Stimulated activated CD4-positive, alpha-beta T cell treated with anti-CD3 and anti-CD28 coated beads, Interleukin-1b, Interleukin-23, amount 100 ng/mL, for 48 hours (primary cell): ENCODE data around the gene FRAS1.

Experiments
- DNase-seq: peaks from one replicate; pipeline ENCODE4 v3.0.0-alpha.2; 2020

Gene FRAS1

GRCh38 chr4:78332976-78333375 lies 275.9 kb downstream of the FRAS1 start:
- no peak for DNase-seq

GRCh38 chr4:78336093-78336943 lies 279.2 kb downstream of the FRAS1 start:
- no peak for DNase-seq

GRCh38 chr4:78337244-78338020 lies 280.3 kb downstream of the FRAS1 start:
- no peak for DNase-seq

- DNase-seq, result no peak
Observed at GRCh38 chr4:78342125-78342524, 285.0 kb downstream of the FRAS1 start.

- no peak for DNase-seq
Observed at GRCh38 chr4:78343682-78344081, 286.6 kb downstream of the FRAS1 start.

- DNase-seq, result no peak
Observed at GRCh38 chr4:78345237-78345636, 288.1 kb downstream of the FRAS1 start.

- DNase-seq, result no peak
Observed at GRCh38 chr4:78346222-78346621, 289.1 kb downstream of the FRAS1 start.

GRCh38 chr4:78347527-78347926 lies 290.4 kb downstream of the FRAS1 start:
- DNase-seq, result no peak

- DNase-seq, result no peak
Observed at GRCh38 chr4:78353921-78354320, 296.8 kb downstream of the FRAS1 start.

GRCh38 chr4:78354782-78355181 lies 297.7 kb downstream of the FRAS1 start:
- DNase-seq, result no peak

GRCh38 chr4:78355306-78355705 lies 298.2 kb downstream of the FRAS1 start:
- DNase-seq, result no peak

GRCh38 chr4:78356251-78356786 lies 299.2 kb downstream of the FRAS1 start:
- DNase-seq, result no peak

GRCh38 chr4:78357122-78357521 lies 300.0 kb downstream of the FRAS1 start:
- DNase-seq, result no peak

GRCh38 chr4:78360466-78360865 lies 303.3 kb downstream of the FRAS1 start:
- no peak for DNase-seq

- no peak for DNase-seq
Observed at GRCh38 chr4:78361621-78362120, 304.5 kb downstream of the FRAS1 start.

- no peak for DNase-seq
Observed at GRCh38 chr4:78362310-78362709, 305.2 kb downstream of the FRAS1 start.

GRCh38 chr4:78363031-78363570 lies 306.0 kb downstream of the FRAS1 start:
- DNase-seq, result no peak

GRCh38 chr4:78369679-78370078 lies 312.6 kb downstream of the FRAS1 start:
- DNase-seq, result no peak

GRCh38 chr4:78370631-78371372 lies 313.7 kb downstream of the FRAS1 start:
- DNase-seq, result no peak

- no peak for DNase-seq
Observed at GRCh38 chr4:78372355-78372988, 315.3 kb downstream of the FRAS1 start.

GRCh38 chr4:78377555-78377954 lies 320.4 kb downstream of the FRAS1 start:
- DNase-seq, result no peak

GRCh38 chr4:78379040-78379439 lies 321.9 kb downstream of the FRAS1 start:
- DNase-seq, result no peak
